Activated gamma-delta T cell (primary cell): ENCODE measurements around the gene ERBB2.
"Not testable (repeated sequence)": the region's sequence is repeated elsewhere in the genome, so short reads cannot be mapped to it uniquely, and the experiment has no call there.

ENCODE experiments used
- DNase-seq: peaks from one replicate; lab custom pipeline; 2025; lab: John Stamatoyannopoulos, UW

ERBB2 gene

DNA sequence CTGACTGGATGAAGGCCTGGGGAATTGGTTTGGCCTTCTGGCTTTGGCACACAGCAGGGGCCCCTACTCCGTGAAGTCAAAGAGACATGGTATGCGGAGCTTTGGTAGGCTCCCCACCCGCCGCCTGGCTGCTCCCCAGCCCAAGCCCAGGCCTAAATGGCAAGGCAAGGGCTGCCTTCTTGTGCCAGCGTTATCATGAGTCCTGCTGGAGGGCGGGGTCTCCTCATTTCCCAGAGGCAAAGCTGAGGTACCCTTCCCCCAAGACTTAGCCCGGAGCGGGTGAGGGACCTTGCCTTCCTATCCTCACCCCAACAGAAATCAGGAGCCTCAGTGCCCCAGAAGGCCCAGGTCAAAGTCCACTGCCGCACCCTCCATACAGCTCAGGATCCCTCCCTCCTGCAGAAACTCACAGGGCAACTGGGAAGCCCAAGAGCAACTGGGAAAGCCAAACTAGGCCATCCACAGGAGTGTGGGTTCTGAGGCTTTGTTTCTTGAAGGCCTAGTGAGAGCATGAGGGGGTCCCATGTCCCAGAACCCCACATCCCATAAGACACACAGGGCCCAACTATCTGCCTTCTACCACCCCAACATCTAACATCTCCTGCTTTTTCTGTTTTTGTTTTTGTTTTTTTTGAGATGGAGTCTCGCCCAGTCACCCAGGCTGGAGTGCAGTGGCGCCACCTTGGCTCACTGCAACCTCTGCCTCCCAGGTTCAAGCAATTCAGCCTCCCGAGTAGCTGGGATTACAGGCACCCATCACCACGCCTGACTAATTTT is 21.3 kb upstream of the ERBB2 start:
- DNase-seq = no peak

GRCh38 chr17:39679521-39680192 is 20.2 kb upstream of the ERBB2 start:
- no peak for DNase-seq

GRCh38 chr17:39683295-39683939 is 16.4 kb upstream of the ERBB2 start:
- DNase-seq = no peak

DNA sequence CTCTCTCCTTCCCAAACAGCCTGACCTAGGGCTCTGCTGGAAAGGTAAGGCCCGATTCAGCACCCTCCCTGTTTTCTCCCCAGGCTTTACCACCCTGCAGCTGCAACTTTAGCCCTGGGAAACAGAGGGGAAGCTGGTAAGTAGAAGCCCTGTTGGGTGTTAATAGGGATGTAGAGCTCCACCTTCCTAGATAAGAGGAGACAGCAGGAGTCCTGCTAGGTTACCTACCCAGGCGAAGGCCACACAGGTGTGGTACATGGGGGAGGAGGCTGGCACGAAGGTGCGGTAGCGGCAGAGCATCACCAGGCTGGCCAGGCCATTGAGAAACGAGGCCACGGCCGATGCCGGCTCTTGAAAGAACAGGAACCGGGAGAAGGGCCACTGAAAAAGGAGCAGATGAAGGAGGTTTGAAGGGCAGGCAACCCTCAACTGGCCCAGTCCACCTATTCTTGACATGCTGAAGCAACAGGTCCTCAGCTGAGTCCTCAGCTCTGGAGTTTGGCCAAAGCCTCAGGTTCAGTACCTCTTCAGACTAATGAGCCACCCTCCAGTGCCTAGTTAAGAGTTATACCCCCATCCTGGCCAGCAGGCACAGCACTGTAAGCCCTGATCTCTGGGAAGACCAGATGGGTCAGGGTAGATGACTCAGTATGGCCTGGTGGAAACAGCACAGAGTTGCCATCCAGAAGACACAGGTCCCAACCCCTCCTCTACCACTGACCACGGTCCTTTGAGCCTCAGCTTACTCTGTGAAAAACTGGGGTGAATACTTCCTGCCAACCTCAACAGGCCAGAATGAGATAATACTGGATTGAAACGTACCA is 15.3 kb upstream of the ERBB2 start:
- no peak for DNase-seq

- no peak for DNase-seq
Measured at GRCh38 chr17:39687101-39687545, 12.7 kb upstream of the ERBB2 start.

DNA sequence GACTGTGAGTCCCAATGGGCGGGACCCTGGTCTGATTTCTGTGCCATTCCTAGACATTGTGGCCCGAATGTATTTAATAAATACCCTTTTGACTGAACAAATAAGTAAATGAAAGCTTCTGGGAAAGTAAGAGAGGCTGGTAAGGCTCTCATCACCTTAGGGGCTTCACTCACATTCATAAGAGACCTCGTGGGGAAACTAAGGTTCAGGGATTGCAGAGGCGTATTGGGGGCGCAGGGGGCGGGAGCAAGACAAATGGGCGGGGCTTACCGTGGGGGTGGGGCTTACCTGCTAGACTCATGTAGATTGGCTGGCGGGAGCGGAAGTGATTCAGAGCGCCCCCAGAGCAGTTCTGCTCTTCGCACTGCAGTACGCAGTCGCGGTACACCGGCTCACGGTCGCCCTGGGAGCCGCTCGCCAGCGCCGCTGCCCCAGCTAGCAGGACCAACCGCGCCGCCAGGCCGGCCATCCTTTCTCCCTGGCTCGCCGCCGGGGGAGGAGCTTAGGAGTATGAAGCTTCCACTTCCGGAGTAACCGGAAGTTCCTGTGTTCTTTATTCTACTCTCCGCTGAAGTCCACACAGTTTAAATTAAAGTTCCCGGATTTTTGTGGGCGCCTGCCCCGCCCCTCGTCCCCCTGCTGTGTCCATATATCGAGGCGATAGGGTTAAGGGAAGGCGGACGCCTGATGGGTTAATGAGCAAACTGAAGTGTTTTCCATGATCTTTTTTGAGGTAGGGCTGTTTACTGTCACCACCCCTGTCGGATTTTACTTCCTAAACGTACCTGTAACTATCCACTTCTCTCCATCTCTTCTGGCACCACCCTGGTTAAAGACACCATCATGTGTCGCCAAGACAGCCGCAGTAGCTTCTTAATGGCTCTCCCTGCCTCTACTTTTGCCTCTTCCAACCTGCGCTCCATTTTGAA is 12.1 kb upstream of the ERBB2 start, which contains the start of gene PGAP3:
PGAP3 (minus strand) TSS at position 512 of the 929 bp plus-strand sequence; CDS start at position 469, 43 bp downstream.
- peak; percentile 61 for DNase-seq

- no peak for DNase-seq
Measured at GRCh38 chr17:39688475-39688835, 11.4 kb upstream of the ERBB2 start.

DNA sequence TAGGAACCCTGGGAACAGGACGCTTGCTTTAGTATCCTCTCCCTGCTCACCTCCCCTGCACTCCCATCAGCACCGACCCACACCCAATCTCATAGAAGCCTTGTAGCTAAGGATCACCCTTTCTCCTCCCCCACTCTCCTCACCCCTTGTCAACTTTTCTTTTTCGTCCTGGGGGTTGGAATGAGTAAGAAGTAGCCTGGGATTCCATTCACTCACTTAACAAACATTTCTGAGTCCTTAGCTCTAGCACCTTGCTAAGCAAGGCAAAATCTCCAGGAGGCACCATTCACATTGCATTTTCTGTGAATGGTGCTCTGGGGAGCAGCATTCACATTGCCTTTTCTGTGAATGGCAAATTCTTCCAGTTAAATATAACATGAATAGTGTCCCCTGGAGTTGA is 10.9 kb upstream of the ERBB2 start:
- no peak for DNase-seq

- DNase-seq = no peak
Measured at GRCh38 chr17:39694593-39694992, 5.3 kb upstream of the ERBB2 start.

- DNase-seq = no peak
Measured at GRCh38 chr17:39695089-39695474, 4.8 kb upstream of the ERBB2 start.

GRCh38 chr17:39696731-39697130 is 3.1 kb upstream of the ERBB2 start:
- DNase-seq = no peak

GRCh38 chr17:39697961-39698360 is 1.9 kb upstream of the ERBB2 start:
- DNase-seq = no peak

DNA sequence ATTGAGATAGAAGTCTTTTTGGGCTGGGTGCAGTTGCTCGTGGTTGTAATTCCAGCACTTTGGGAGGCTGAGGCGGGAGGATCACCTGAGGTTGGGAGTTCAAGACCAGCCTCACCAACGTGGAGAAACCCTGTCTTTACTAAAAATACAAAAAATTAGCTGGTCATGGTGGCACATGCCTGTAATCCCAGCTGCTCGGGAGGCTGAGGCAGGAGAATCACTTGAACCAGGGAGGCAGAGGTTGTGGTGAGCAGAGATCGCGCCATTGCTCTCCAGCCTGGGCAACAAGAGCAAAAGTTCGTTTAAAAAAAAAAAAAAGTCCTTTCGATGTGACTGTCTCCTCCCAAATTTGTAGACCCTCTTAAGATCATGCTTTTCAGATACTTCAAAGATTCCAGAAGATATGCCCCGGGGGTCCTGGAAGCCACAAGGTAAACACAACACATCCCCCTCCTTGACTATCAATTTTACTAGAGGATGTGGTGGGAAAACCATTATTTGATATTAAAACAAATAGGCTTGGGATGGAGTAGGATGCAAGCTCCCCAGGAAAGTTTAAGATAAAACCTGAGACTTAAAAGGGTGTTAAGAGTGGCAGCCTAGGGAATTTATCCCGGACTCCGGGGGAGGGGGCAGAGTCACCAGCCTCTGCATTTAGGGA is 577 bp upstream of the ERBB2 start:
- not testable (repeated sequence) for DNase-seq

- DNase-seq = no peak
Measured at GRCh38 chr17:39700148-39700987, 504 bp downstream of the ERBB2 start.

DNA sequence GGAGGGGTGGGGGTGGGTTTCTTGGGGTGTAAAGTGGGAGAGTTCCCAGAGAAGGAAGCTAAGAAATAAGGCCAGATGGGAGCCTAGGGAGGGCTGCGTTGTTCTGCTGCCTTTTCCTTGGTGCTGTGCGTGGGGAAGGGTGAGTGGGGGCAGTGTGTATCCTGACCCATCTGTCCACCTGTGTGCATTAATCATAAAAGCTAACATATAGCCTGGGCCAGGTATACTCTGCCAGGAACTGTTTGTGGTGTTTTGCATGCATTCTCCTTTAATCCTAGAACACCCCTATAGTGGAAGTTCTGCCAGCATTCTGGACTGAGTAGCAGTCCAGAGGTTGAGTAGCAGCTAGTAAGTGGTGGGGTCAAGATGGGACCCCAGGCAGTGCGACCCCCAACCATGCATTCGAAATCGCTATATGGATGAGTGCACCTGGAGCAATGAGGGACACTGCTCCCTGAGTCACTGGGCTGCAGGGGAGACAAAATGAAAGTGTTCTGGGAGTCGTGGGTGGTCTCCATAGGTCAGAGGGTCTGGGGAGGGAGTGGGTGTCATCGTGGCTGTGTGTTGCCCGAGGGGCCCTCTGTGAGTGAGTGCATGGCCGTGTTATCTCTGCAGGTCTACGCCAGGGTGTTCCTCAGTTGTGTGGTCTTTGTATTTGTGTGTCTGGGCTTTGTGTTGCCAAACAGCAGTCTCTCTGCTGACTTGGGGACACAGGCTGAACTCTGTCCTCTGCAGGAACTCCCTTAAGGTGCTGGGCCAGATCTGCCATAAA is 1.3 kb downstream of the ERBB2 start:
- DNase-seq = no peak

GRCh38 chr17:39701784-39702422 is 2.0 kb downstream of the ERBB2 start:
- no peak for DNase-seq

- no peak for DNase-seq
Measured at GRCh38 chr17:39702901-39703893, 3.3 kb downstream of the ERBB2 start.
